ENCODE results near the gene GTF2A2.

GTF2A2 gene

DNA sequence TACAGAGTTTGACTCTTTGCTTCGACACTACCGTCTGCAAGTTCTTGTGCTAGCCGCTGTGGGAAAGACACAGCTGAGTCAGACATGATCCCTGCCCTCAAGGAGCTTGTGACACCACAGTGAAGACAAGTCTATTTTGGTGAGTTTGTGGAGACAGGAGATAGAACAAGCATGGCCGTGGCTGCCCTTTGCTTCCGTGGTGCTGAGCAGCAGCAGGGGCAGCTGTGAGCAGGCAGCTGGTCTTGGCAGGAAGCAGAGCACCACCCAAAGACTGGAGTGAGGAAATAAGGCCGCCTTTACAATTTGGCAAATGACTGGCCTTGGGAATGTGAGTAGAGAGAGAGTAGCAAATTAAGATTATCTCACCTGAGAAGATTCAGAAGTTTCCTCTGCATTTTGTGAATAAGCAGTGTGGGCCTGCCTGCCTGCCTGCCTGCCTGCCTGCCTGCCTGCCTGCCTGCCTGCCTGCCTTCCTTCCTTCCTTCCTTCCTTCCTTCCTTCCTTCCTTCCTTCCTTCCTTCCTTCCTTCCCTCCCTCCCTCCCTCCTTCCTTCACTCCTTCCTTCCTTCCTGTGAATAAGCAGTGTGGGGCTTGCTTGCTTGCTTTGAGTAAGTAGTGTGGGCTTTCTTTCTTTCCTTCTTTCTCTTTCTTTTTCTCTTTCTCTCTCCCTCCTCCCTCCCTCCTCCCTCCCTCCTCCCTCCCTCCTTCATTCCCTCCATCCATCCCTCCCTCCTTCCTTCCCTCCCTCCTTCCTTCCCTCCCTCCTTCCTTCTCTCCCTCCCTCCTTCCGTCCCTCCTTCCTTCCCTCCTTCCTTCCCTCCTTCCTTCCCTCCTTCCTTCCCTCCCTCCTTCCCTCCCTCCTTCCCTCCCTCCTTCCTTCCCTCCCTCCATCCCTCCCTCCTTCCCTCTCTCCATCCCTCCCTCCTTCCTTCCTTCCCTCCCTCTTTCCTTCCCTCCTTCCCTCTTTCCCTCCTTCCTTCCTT, 47.3 kb downstream of the GTF2A2 start:
- no peak for DNase-seq (ENCODE audit: extremely low read depth in 1 of 2, low read depth in 1 of 2)

GRCh38 chr15:59605994-59606393, 51.3 kb downstream of the GTF2A2 start:
- DNase-seq (ENCODE audit: extremely low read depth in 1 of 2, low read depth in 1 of 2) = no peak

DNA sequence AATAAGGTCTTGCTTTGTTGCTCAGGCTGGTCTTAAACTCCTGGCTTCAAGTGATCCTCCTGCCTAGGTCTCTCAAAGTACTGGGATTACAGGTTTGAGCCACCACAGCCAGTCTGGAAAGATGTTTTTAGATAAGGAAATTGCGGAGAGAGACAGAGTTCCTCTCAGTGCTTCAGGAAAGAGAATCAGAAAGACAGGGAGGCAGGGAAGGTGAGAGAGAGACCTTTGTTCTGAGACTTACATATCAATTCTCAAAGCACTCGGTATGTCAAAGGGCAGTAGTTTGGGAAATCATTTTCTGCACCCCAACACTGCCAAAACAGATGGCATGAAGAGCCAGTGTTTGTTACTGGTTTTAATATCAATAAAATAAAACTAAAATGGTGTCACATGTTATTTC, 58.9 kb downstream of the GTF2A2 start:
- DNase-seq (ENCODE audit: extremely low read depth in 1 of 2, low read depth in 1 of 2) = no peak

DNA sequence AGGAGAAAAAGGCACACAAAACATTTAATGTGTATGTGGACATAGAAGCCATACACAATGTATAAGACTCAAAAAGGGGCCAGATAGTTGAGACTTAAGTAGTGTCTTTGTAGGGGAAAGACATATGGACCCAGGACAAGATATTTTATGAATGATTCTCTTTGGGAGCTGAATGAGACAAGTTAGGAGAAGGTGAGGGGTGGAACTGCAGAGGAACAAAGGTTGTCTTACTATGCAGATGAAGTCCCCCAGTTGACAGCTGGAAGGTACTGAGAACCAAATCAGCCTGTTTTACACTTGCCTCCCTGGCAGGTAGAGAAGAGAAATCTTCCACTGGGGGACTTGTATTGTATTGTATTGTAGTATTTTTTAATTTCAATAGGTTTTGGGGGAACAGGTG, 60.7 kb downstream of the GTF2A2 start:
- no peak for DNase-seq (ENCODE audit: extremely low read depth in 1 of 2, low read depth in 1 of 2)

DNA sequence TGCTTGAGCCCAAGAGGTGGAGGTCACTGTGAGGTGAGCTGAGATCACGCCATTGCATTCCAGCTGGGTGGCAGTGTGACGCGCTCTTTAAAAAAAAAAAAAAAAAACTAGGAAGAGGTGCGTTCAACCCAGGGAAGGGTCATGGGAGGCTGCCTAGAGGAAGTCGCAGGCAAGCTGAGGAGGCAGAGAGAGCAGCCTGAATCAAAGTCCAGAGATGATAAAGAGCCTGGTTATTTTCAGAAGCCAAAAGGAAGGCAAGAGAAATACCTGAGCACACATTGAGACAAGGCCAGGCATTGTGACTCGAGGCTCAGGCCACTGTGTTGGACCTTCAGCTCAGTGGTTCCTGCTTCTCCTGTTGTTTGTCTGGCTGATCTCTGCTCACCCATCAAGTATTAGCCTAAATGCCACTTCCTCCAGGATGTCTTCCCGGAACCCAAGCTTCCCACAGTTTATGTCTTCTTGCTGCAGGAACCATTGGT, 61.8 kb downstream of the GTF2A2 start:
- no peak for DNase-seq (ENCODE audit: extremely low read depth in 1 of 2, low read depth in 1 of 2)

DNA sequence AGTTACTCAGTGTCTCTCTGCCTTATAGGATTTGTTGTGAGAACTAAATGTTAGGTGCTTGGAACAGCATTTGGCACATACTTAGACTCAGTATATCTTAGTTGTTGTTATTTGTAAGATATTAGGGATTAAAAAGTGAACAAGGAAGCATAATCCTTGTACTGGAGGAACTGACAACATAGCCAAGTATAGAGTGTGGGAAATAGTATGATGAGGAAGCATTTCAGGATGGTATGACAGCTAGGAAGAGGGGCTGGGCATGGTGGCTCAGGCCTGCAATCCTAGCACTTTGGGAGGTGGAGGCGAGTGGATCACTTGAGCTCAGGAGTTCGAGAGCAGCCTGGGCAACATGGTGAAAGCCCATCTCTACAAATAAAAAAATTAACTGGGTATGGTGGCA, 62.3 kb downstream of the GTF2A2 start:
- DNase-seq (ENCODE audit: extremely low read depth in 1 of 2, low read depth in 1 of 2) = no peak

DNA sequence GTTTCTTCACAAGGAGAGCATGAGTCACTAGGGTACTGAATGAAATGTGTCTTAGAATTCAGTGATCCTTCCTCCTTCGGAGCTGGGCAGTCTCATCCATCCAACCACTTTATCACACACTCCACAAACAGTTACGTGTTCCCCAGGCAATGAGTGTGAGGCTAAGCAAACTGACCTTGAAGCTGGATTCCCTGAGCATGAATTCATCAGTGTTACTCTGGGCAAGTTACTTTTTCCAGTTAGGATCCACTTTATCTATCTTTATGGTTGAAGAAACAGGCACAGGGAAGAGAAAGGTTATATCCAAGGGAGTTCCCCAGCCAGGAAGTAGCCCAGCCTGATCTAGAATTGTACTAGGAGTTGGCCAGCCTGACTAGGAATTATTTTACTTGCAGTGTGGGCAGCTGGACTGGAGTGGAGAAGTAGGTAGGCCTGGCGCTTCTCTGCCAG, 62.8 kb downstream of the GTF2A2 start:
- DNase-seq (ENCODE audit: extremely low read depth in 1 of 2, low read depth in 1 of 2) = no peak

- no peak for DNase-seq (ENCODE audit: extremely low read depth in 1 of 2, low read depth in 1 of 2)
Observed at GRCh38 chr15:59591356-59591755, 66.0 kb downstream of the GTF2A2 start.

- DNase-seq (ENCODE audit: extremely low read depth in 1 of 2, low read depth in 1 of 2) = peak in 1 of 2 donors; percentile 6
Observed at GRCh38 chr15:59590027-59590426, 67.3 kb downstream of the GTF2A2 start.

Data from stimulated activated CD8-positive, alpha-beta memory T cell treated with anti-CD3 and anti-CD28 coated beads, Interleukin-7, amount 100 ng/mL, for 48 hours (primary cell).